K562 (cell line): ENCODE results near the gene TSC22D2. TPM values are rescaled to one million over a fixed set of nuclear protein-coding genes. Genes with fewer than 3 reads are reported as not detected.

Experiments used
- ARID1B ChIP-seq: fragments of 450-650 bp; IDR thresholded peaks from 2 replicates; pipeline ENCODE4 v1.6.1; 2016; ENCODE audit warnings: antibody characterized with exemption, mild to moderate bottlenecking, inconsistent platforms
- BACH1 ChIP-seq: fragments of 200-800 bp; sonication (Bioruptor generic); IDR thresholded peaks from 2 replicates; pipeline ENCODE4 v1.6.1; 2016; ENCODE audit warnings: missing genetic modification characterization, missing compliant biosample characterization
- CBFA2T3 ChIP-seq: fragments of 450-650 bp; IDR thresholded peaks from 2 replicates; pipeline ENCODE4 v1.6.1; 2017
- DACH1 ChIP-seq: fragments of 450-650 bp; IDR thresholded peaks from 2 replicates; pipeline ENCODE4 v1.6.1; 2018; ENCODE audit not compliant: partially characterized antibody
- DPF2 ChIP-seq: fragments of 450-650 bp; IDR thresholded peaks from 2 replicates; pipeline ENCODE4 v1.6.1; 2016
- EP300 ChIP-seq: IDR thresholded peaks from 2 replicates; pipeline ENCODE4 v1.6.1; 2012; ENCODE audit warnings: low read length, improper control_type of control experiment
- ETV6 ChIP-seq, 3 experiments: fragments of 150-350 bp in 1 of 3; sonication (generic) in 1 of 3; formaldehyde crosslinking in 1 of 3; IDR thresholded peaks; 2 replicates each; pipeline versions ENCODE4 v1.6.1 to v1.8.0; 2014 to 2022; ENCODE audit warnings: borderline replicate concordance in 2 of 3, low read depth in 2 of 3, antibody characterized with exemption in 1 of 3, low read length in 1 of 3, mild to moderate bottlenecking in 1 of 3, missing genetic modification reagents in 1 of 3
- FOS ChIP-seq: IDR thresholded peaks from 3 replicates; pipeline ENCODE4 v1.6.1; 2011; ENCODE audit not compliant: insufficient read length; ENCODE audit errors: extremely low read depth
- ILK ChIP-seq: fragments of 450-650 bp; IDR thresholded peaks from 2 replicates; pipeline ENCODE4 v1.6.1; 2016; ENCODE audit warnings: missing genetic modification characterization, low read depth, mild to moderate bottlenecking, missing compliant biosample characterization, moderate library complexity, borderline replicate concordance
- JUND ChIP-seq, 2 experiments: IDR thresholded peaks; 2 replicates in 1 of 2; 3 replicates in 1 of 2; pipeline ENCODE4 v1.6.1; 2011; ENCODE audit warnings: borderline replicate concordance in 2 of 2, low read depth in 2 of 2, low read length in 2 of 2, improper control_type of control experiment in 1 of 2, missing biosample characterization in 1 of 2, missing genetic modification characterization in 1 of 2, missing genetic modification reagents in 1 of 2
- MECOM ChIP-seq: fragments of 250-450 bp; sonication (Bioruptor Pico); IDR thresholded peaks from 2 replicates; pipeline ENCODE4 v1.8.0; 2022; ENCODE audit warnings: inconsistent platforms
- MEF2A ChIP-seq: IDR thresholded peaks from 2 replicates; pipeline ENCODE4 v1.6.1; 2011; ENCODE audit warnings: low read depth, mild to moderate bottlenecking, low read length, moderate library complexity; ENCODE audit not compliant: control insufficient read depth
- MTA2 ChIP-seq: fragments of 450-650 bp; IDR thresholded peaks from 2 replicates; pipeline ENCODE4 v1.6.1; 2016; ENCODE audit warnings: low read depth
- MYC ChIP-seq, 2 experiments: fragments of 250-450 bp in 1 of 2; sonication (Bioruptor Pico) in 1 of 2; IDR thresholded peaks; 2 replicates each; pipeline versions ENCODE4 v1.5.1 to v1.6.1; 2012 to 2021; ENCODE audit warnings: low read depth in 2 of 2, borderline replicate concordance in 1 of 2, improper control_type of control experiment in 1 of 2, low read length in 1 of 2, mild to moderate bottlenecking in 1 of 2, moderate library complexity in 1 of 2
- NFIC ChIP-seq: fragments of 450-650 bp; IDR thresholded peaks from 2 replicates; pipeline ENCODE4 v1.6.1; 2017; ENCODE audit warnings: mild to moderate bottlenecking, inconsistent platforms
- NFIX ChIP-seq: fragments of 250-450 bp; sonication (Bioruptor Pico); IDR thresholded peaks from 2 replicates; pipeline ENCODE4 v1.4.0; 2020; ENCODE audit warnings: low read depth, mild to moderate bottlenecking, moderate library complexity
- POLR2H ChIP-seq: IDR thresholded peaks from 2 replicates; pipeline ENCODE4 v1.6.1; 2016; ENCODE audit warnings: missing genetic modification characterization, low read depth, mild to moderate bottlenecking, control low read depth, missing compliant biosample characterization, moderate library complexity
- RFX1 ChIP-seq: fragments of 450-650 bp; IDR thresholded peaks from 2 replicates; pipeline ENCODE4 v1.6.1; 2016; ENCODE audit warnings: mild to moderate bottlenecking, moderate library complexity
- SMARCE1 ChIP-seq: fragments of 450-650 bp; IDR thresholded peaks from 2 replicates; pipeline ENCODE4 v1.7.1; 2016; ENCODE audit warnings: mild to moderate bottlenecking
- SOX6 ChIP-seq: fragments of 450-650 bp; IDR thresholded peaks from 2 replicates; pipeline ENCODE4 v1.6.1; 2014; ENCODE audit warnings: mild to moderate bottlenecking
- SP2 ChIP-seq: IDR thresholded peaks from 2 replicates; pipeline ENCODE4 v1.6.1; 2011; ENCODE audit warnings: mild to moderate bottlenecking, low read depth, low read length, moderate library complexity; ENCODE audit not compliant: poor library complexity, severe bottlenecking; ENCODE audit errors: extremely low read depth
- TAL1 ChIP-seq: fragments of 450-650 bp; IDR thresholded peaks from 2 replicates; pipeline ENCODE4 v1.6.1; 2016; ENCODE audit warnings: mild to moderate bottlenecking
- TBL1XR1 ChIP-seq, 2 experiments: IDR thresholded peaks; 2 replicates each; pipeline ENCODE4 v1.6.1; 2012; ENCODE audit warnings: improper control_type of control experiment in 2 of 2, low read length in 2 of 2, mild to moderate bottlenecking in 1 of 2
- TEAD4 ChIP-seq, 2 experiments: sonication (generic) in 1 of 2; formaldehyde crosslinking in 1 of 2; IDR thresholded peaks; 2 replicates each; pipeline versions ENCODE4 v1.6.1 to v1.8.0; 2012 to 2022; ENCODE audit warnings: borderline replicate concordance in 1 of 2, inconsistent platforms in 1 of 2, low read length in 1 of 2, mild to moderate bottlenecking in 1 of 2, missing genetic modification reagents in 1 of 2
- TFAM ChIP-seq: fragments of 250-450 bp; sonication (Bioruptor Pico); conservative IDR thresholded peaks from 2 replicates; pipeline ENCODE4 v1.5.0; 2021; ENCODE audit warnings: mild to moderate bottlenecking, moderate library complexity
- THRA ChIP-seq: fragments of 450-650 bp; IDR thresholded peaks from 2 replicates; pipeline ENCODE4 v1.6.1; 2017; ENCODE audit warnings: mild to moderate bottlenecking, moderate library complexity
- TRIM24 ChIP-seq, 2 experiments: fragments of 450-650 bp; IDR thresholded peaks; 2 replicates each; pipeline ENCODE4 v1.6.1; 2016
- ZNF121 ChIP-seq: sonication (generic); formaldehyde crosslinking; conservative IDR thresholded peaks from 2 replicates; pipeline ENCODE4 v1.8.0; 2022; ENCODE audit warnings: missing genetic modification reagents
- ZNF263 ChIP-seq: sonication (generic); formaldehyde crosslinking; IDR thresholded peaks from 2 replicates; pipeline ENCODE4 v1.8.0; 2022; ENCODE audit warnings: mild to moderate bottlenecking, missing genetic modification reagents, borderline replicate concordance
- polyA plus RNA-seq, 8 experiments: library from polyadenylated mRNA; depleted of rRNA in 4 of 8; stranded (reverse) in 5 of 8; unstranded in 3 of 8; fragments of >200 nt; fragmentation: Nextera tagmentation in 2 of 8; fragmentation: Illumina TruSeq in 1 of 8; extraction: Ambion mirVana in 2 of 8; extraction: Trizol in 1 of 8; gene quantifications; 2 replicates each; pipeline versions ENCODE4 v1.2.1 to v1.2.3, GENCODE V29; 2011 to 2014; ENCODE audit warnings: inconsistent platforms in 1 of 8, missing spikeins in 1 of 8
- total RNA-seq, 7 experiments: library from RNA; depleted of rRNA in 6 of 7; stranded (reverse); fragments of >200 nt in 6 of 7; fragmentation: Illumina TruSeq in 2 of 7; extraction: Trizol in 2 of 7; gene quantifications; 2 replicates each; pipeline versions ENCODE4 v1.2.1 to v1.2.3, GENCODE V29; 2011 to 2021; ENCODE audit warnings: low replicate concordance in 1 of 7

Gene TSC22D2
- total and polyA plus RNA-seq, 9 of the 15 experiments (the other 6 are each of a cell fraction or from before 2014, with no cell fraction given), result 5.5 to 44.0 (median 19.3) TPM

DNA sequence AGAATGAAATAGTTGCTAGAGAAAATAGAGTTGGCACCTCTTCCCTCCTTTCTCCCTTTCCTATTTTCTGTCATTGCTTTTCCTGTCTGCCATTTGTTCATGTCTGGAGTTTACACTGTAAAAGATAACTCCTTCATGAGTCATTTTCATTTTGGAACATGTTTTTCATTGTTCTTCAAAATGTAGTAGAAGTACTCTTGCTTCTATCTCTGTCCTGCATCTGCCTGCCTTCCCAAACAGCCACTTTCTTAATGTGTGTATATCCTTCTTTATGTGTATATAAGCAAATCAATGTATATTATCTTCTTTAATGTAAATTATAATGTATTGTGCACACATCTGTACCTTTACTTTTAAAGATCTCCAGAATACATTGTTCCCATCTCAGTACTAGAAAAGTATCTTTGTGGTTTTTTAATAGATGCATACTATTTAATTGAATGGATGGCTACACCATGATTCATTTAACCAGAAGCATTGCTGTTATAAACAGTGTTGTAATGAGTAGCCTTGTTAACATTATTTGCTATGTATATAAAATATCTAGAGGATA, 41.1 kb downstream of the TSC22D2 start (continued):
- TF ChIP-seq FOS (peak; percentile 25), RFX1 (peak; percentile 3; the same call in 1 of the 2 replicates), MECOM (CRISPR knock-in tag) (peak; percentile 14; the same call in 1 of the 2 replicates), SOX6 (peak; percentile 98), ILK (tag) (no peak), ETV6 (IDR thresholded peaks at IDR 0.05; ENCODE audit: borderline replicate concordance in 1 of 2, low read depth in 2 of 2, low read length in 1 of 2) (no peak), ETV6 (CRISPR knock-in tag; IDR thresholded peaks at IDR 0.05; ENCODE audit: borderline replicate concordance) (no peak), MTA2 (peak; percentile 66), SMARCE1 (peak; percentile 96), DPF2 (peak; percentile 98), JUND (IDR thresholded peaks at IDR 0.05; ENCODE audit: borderline replicate concordance, low read depth, low read length) (peak; percentile 92), JUND (tag; IDR thresholded peaks at IDR 0.05; ENCODE audit: borderline replicate concordance, low read depth, low read length) (peak; percentile 90; the same call in 2 of the 3 replicates), TBL1XR1 (IDR thresholded peaks at IDR 0.05; ENCODE audit: low read length in 2 of 2) (no peak), THRA (no peak), POLR2H (tag) (0 out of 2 replicates have a peak, but pooled peaks have one; percentile 20), MEF2A (0 out of 2 replicates have a peak, but pooled peaks have one; percentile 40), TEAD4 (IDR thresholded peaks at IDR 0.05; ENCODE audit: low read length) (peak; percentile 85), TEAD4 (CRISPR knock-in tag; IDR thresholded peaks at IDR 0.05; ENCODE audit: borderline replicate concordance) (no peak), NFIX (CRISPR knock-in tag) (no peak), TRIM24 (IDR thresholded peaks at IDR 0.05) (no peak; a peak in 1 of 4 replicates), ZNF121 (no peak), SP2 (no peak), CBFA2T3 (peak; percentile 86), MYC (IDR thresholded peaks at IDR 0.05; ENCODE audit: low read depth, low read length) (0 out of 2 replicates have a peak, but pooled peaks have one; percentile 18), MYC (CRISPR knock-in tag; IDR thresholded peaks at IDR 0.05; ENCODE audit: borderline replicate concordance, low read depth) (no peak), TFAM (no peak), EP300 (peak; percentile 87; the same call in 1 of the 2 replicates), ARID1B (peak; percentile 95), NFIC (no peak; the same call in 1 of the 2 replicates), ZNF263 (CRISPR knock-in tag) (no peak), DACH1 (no peak), BACH1 (tag) (no peak), TAL1 (peak; percentile 75)
